CD4-positive, alpha-beta T cell (primary cell): ENCODE measurements around the gene AKNA. TPM values are rescaled to one million over a fixed set of nuclear protein-coding genes. Genes with fewer than 3 reads are reported as not detected.

Experiments used
- ATAC-seq: fragments of 200-7000 bp; cut with Tn5 transposase; one replicate; pipeline ENCODE4 v1.10.0; 2022; ENCODE audit warnings: mild to moderate bottlenecking; ENCODE audit not compliant: poor library complexity
- CTCF ChIA-PET: fragments of 350-600 bp; sonication (Branson Sonifier 250); formaldehyde crosslinking; loops from one replicate; lab custom pipeline; 2021; ENCODE audit warnings: antibody characterized with exemption, inconsistent platforms; lab: Charles Lee
- POLR2A ChIA-PET: fragments of 350-600 bp; sonication (Branson Sonifier 250); formaldehyde crosslinking; loops from one replicate; lab custom pipeline; 2021; ENCODE audit warnings: antibody characterized with exemption, inconsistent platforms; lab: Charles Lee
- DNase-seq, 14 experiments: peaks; one replicate each; pipeline ENCODE4 v3.0.0-alpha.2; 2013 to 2020; ENCODE audit warnings: mixed read lengths in 2 of 14
- H3K27ac ChIP-seq, 2 donors: one replicate each; pipeline versions ENCODE4 v1.5.1 to v1.7.0; 2013; ENCODE audit warnings: low read length in 2 of 2, low read depth in 1 of 2, mild to moderate bottlenecking in 1 of 2
- H3K27me3 ChIP-seq, 2 experiments: 1 replicate in 1 of 2; 2 replicates in 1 of 2; pipeline versions ENCODE4 v1.6.1 to v1.7.0; 2013; ENCODE audit warnings: low read length in 2 of 2, control low read depth in 1 of 2, mild to moderate bottlenecking in 1 of 2, moderate library complexity in 1 of 2; ENCODE audit not compliant: insufficient read depth in 2 of 2, control insufficient read depth in 1 of 2
- H3K36me3 ChIP-seq: one replicate; pipeline ENCODE4 v1.6.1; 2013; ENCODE audit warnings: low read length, control low read depth; ENCODE audit not compliant: insufficient read depth
- H3K4me1 ChIP-seq: one replicate; pipeline ENCODE4 v1.6.1; 2013; ENCODE audit warnings: low read length, control low read depth; ENCODE audit not compliant: insufficient read depth
- H3K4me3 ChIP-seq: one replicate; pipeline ENCODE4 v1.5.1; 2013; ENCODE audit warnings: mild to moderate bottlenecking, low read length, moderate library complexity
- H3K9me3 ChIP-seq, 2 experiments: 1 replicate in 1 of 2; 2 replicates in 1 of 2; pipeline versions ENCODE4 v1.6.1 to v1.7.0; 2013; ENCODE audit warnings: low read length in 2 of 2, mild to moderate bottlenecking in 2 of 2, control low read depth in 1 of 2, moderate library complexity in 1 of 2; ENCODE audit not compliant: control insufficient read depth in 1 of 2, insufficient read depth in 1 of 2
- H3K27ac Mint-ChIP-seq: one replicate; pipeline ENCODE4 v1.8.0; 2020; ENCODE audit warnings: mixed read lengths
- H3K27me3 Mint-ChIP-seq: one replicate; pipeline ENCODE4 v1.8.0; 2021; ENCODE audit warnings: mixed read lengths
- H3K36me3 Mint-ChIP-seq: one replicate; pipeline ENCODE4 v1.8.0; 2021; ENCODE audit warnings: low read depth, mixed read lengths
- H3K4me1 Mint-ChIP-seq: one replicate; pipeline ENCODE4 v1.8.0; 2021; ENCODE audit warnings: low read depth, mixed read lengths
- H3K4me3 Mint-ChIP-seq: one replicate; pipeline ENCODE4 v1.8.0; 2020; ENCODE audit warnings: mild to moderate bottlenecking, mixed read lengths
- H3K9me3 Mint-ChIP-seq: one replicate; pipeline ENCODE4 v1.8.0; 2020; ENCODE audit warnings: mixed read lengths
- CTCF ChIP-seq: fragments of 200-600 bp; IDR thresholded peaks from one replicate; pipeline ENCODE4 v1.8.0; 2022; ENCODE audit warnings: antibody characterized with exemption, mild to moderate bottlenecking
- intact Hi-C, 2 experiments: fragments of 100-400 bp; cut with DNase I in 1 of 2; cut with micrococcal nuclease in 1 of 2; formaldehyde crosslinking; loops; one replicate each; pipeline versions ENCODE4 v1.15.1 to v1.9.0; 2023 to 2025; cut with DNase I, micrococcal nuclease
- total RNA-seq, 174 experiments: library from RNA in 2 of 174; stranded (reverse) in 2 of 174; gene quantifications; one replicate each; pipeline ENCODE4 v1.2.3 and lab custom pipeline; 2021 to 2026

The AKNA gene
- total RNA-seq, 2 experiments from 2014 or later, result 247 to 258 TPM

DNA sequence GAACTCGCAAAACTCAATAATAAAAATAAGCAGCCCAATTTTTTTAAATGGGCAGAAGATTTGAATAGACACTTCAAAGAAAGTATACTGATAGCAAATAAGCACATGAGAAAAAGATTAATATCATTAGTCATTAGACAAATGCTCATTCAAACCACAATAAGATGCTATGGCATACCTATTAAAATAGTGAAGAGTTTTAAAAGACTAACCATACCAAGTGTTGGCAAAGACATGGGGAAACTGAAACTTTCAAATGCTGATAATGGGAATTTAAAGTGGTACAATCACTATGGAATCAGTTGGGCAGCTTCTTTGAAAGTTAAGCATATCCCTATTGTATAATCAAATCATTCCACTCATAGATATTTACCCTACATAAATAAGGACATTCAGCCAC, 91.4 kb downstream of the AKNA start:
- Mint-ChIP-seq H3K27me3 (no peaks in the 10 kb centered on the region), H3K36me3 (no peaks in the 10 kb centered on the region), H3K4me1 (no peaks in the 10 kb centered on the region), H3K4me3 (no peak overlapping the region), H3K9me3 (peaks cover 7% of the 10 kb centered on the region), H3K27ac (no peak overlapping the region)
- no peak overlapping the region for H3K4me3 ChIP-seq
- no peaks in the 10 kb centered on the region for H3K36me3 ChIP-seq
- DNase-seq (no peak), ATAC-seq (no peak)
- ChIA-PET CTCF (no interaction called here), POLR2A (no interaction called here)
- intact Hi-C loops, result no loop called here
- no peaks in the 10 kb centered on the region for H3K4me1 ChIP-seq
- H3K27ac ChIP-seq, result no peak overlapping the region
- H3K9me3 ChIP-seq, result peaks cover 8 to 24% of the 10 kb centered on the region in 2 experiments
- no peaks in the 10 kb centered on the region for H3K27me3 ChIP-seq
- TF ChIP-seq CTCF, result no peak

DNA sequence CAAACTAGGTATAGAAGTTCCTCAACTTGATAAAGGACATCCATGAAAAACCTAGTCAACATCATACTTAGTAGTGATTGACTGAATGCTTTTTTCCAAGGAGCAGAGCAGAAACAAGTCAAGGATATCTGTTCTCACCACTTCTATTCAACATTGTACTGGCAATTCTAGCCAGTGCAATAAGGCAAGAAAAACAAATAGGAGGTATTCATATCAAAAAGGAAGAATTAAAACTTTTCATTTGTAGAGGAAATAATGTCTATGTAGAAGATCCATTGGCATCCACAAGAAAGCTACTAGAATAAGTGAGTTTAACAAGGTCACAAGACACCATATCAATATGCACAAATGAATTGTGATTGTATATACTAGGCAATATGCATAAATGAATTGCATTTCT, 93.1 kb downstream of the AKNA start:
- H3K9me3 Mint-ChIP-seq, result peaks cover 7% of the 10 kb centered on the region
- CTCF ChIA-PET, result no interaction called here
- H3K27ac ChIP-seq, result no peak overlapping the region
- no peaks in the 10 kb centered on the region for H3K27me3 ChIP-seq
- no peak overlapping the region for H3K4me3 Mint-ChIP-seq
- no peak overlapping the region for H3K27ac Mint-ChIP-seq
- no peak overlapping the region for H3K4me3 ChIP-seq
- no peaks in the 10 kb centered on the region for H3K36me3 Mint-ChIP-seq
- DNase-seq, result no peak
- no peaks in the 10 kb centered on the region for H3K4me1 Mint-ChIP-seq
- no peaks in the 10 kb centered on the region for H3K36me3 ChIP-seq
- peaks cover 6% of the 10 kb centered on the region for H3K27me3 Mint-ChIP-seq
- intact Hi-C loops, result no loop called here
- no peak for ATAC-seq
- TF ChIP-seq CTCF, result no peak
- H3K4me1 ChIP-seq, result peaks cover 3% of the 10 kb centered on the region
- POLR2A ChIA-PET, result no interaction called here
- peaks cover 8 to 24% of the 10 kb centered on the region in 2 experiments for H3K9me3 ChIP-seq

- peaks cover 3% of the 10 kb centered on the region for H3K4me1 ChIP-seq
- no peak for TF ChIP-seq CTCF
- peak in 1 of 14 experiments; percentile 11 for DNase-seq
- POLR2A ChIA-PET, result no interaction called here
- no peak overlapping the region for H3K4me3 Mint-ChIP-seq
- intact Hi-C loops, result loop anchor here (1.0 to 2.0 kb wide), 3 partner anchors 137 to 210 kb away; partner anchors contain the start of gene COL27A1 (in 2 of the 2)
- H3K9me3 ChIP-seq, result peaks cover 8 to 24% of the 10 kb centered on the region in 2 experiments
- H3K27ac Mint-ChIP-seq, result no peak overlapping the region
- H3K27me3 ChIP-seq, result no peaks in the 10 kb centered on the region
- no peak overlapping the region for H3K4me3 ChIP-seq
- CTCF ChIA-PET, result no interaction called here
- peaks cover 7% of the 10 kb centered on the region for H3K9me3 Mint-ChIP-seq
- no peak for ATAC-seq
- H3K36me3 Mint-ChIP-seq, result no peaks in the 10 kb centered on the region
- H3K27me3 Mint-ChIP-seq, result peaks cover 6% of the 10 kb centered on the region
- no peaks in the 10 kb centered on the region for H3K36me3 ChIP-seq
- H3K4me1 Mint-ChIP-seq, result no peaks in the 10 kb centered on the region
- H3K27ac ChIP-seq, result no peak overlapping the region
These were observed 95.7 kb downstream of the AKNA start for GRCh38 chr9:114291886-114292590.
